ENCODE measurements around the gene SLC22A7. TPM values are rescaled to one million over a fixed set of nuclear protein-coding genes. Genes with fewer than 3 reads are reported as not detected.

The SLC22A7 gene
- total and polyA plus RNA-seq, 2 donors from 2014 or later: 2.0 to 34.8 TPM

- H3K27me3 ChIP-seq (ENCODE audit: control insufficient read depth, insufficient read depth, low read length): no peaks in the 10 kb centered on the region
- no peak for FAIRE-seq
- no peaks in the 10 kb centered on the region for H3K36me3 ChIP-seq (ENCODE audit: control insufficient read depth in 2 of 3, insufficient read depth in 3 of 3, low read length in 3 of 3)
- no peak overlapping the region for H3K4me3 ChIP-seq (ENCODE audit: low read length in 3 of 3)
- intact Hi-C loops (cut with DNase I): no loop called here
- peaks cover 0 to 2% (median 0%) of the 10 kb centered on the region in 3 donors for H3K4me1 ChIP-seq (ENCODE audit: control insufficient read depth in 2 of 3, insufficient read depth in 2 of 3, low read depth in 1 of 3, low read length in 3 of 3)
- H3K9me3 ChIP-seq (ENCODE audit: control insufficient read depth in 2 of 3, insufficient read depth in 1 of 3, low read length in 3 of 3): no peaks in the 10 kb centered on the region
- no peak overlapping the region for H3K27ac ChIP-seq (ENCODE audit: low read depth in 2 of 2, low read length in 2 of 2)
- no peak overlapping the region for H3K9ac ChIP-seq (ENCODE audit: low read length in 3 of 3)
- TF ChIP-seq CTCF (IDR thresholded peaks at IDR 0.05; ENCODE audit: borderline replicate concordance, extremely low read depth, insufficient read depth): no peak
- DNase-seq: no peak
These were observed 14.2 kb upstream of the SLC22A7 start for GRCh38 chr6:43283905-43284304.

- Histone ChIP-seq H3K4me1 (ENCODE audit: control insufficient read depth in 2 of 3, insufficient read depth in 2 of 3, low read depth in 1 of 3, low read length in 3 of 3) (no peaks in the 10 kb centered on the region), H3K36me3 (ENCODE audit: control insufficient read depth in 2 of 3, insufficient read depth in 3 of 3, low read length in 3 of 3) (no peaks in the 10 kb centered on the region), H3K9ac (ENCODE audit: low read length in 3 of 3) (no peak overlapping the region), H3K27ac (ENCODE audit: low read depth in 2 of 2, low read length in 2 of 2) (no peak overlapping the region), H3K27me3 (ENCODE audit: control insufficient read depth, insufficient read depth, low read length) (no peaks in the 10 kb centered on the region), H3K9me3 (ENCODE audit: control insufficient read depth in 2 of 3, insufficient read depth in 1 of 3, low read length in 3 of 3) (no peaks in the 10 kb centered on the region), H3K4me3 (ENCODE audit: low read length in 3 of 3) (no peak overlapping the region)
- TF ChIP-seq CTCF (IDR thresholded peaks at IDR 0.05; ENCODE audit: borderline replicate concordance, extremely low read depth, insufficient read depth): no peak
- FAIRE-seq (no peak), DNase-seq (peak in 2 of 5 donors; percentile 31 to 60)
- intact Hi-C loops (cut with DNase I): no loop called here
These were observed 12.9 kb upstream of the SLC22A7 start for GRCh38 chr6:43284991-43285781.

GRCh38 chr6:43285832-43286231 lies 12.2 kb upstream of the SLC22A7 start:
- TF ChIP-seq CTCF (IDR thresholded peaks at IDR 0.05; ENCODE audit: borderline replicate concordance, extremely low read depth, insufficient read depth): no peak
- intact Hi-C loops (cut with DNase I): no loop called here
- Histone ChIP-seq H3K36me3 (ENCODE audit: control insufficient read depth in 2 of 3, insufficient read depth in 3 of 3, low read length in 3 of 3) (no peaks in the 10 kb centered on the region), H3K4me1 (ENCODE audit: control insufficient read depth in 2 of 3, insufficient read depth in 2 of 3, low read depth in 1 of 3, low read length in 3 of 3) (no peaks in the 10 kb centered on the region), H3K27me3 (ENCODE audit: control insufficient read depth, insufficient read depth, low read length) (no peaks in the 10 kb centered on the region), H3K4me3 (ENCODE audit: low read length in 3 of 3) (no peak overlapping the region), H3K9ac (ENCODE audit: low read length in 3 of 3) (no peak overlapping the region), H3K27ac (ENCODE audit: low read depth in 2 of 2, low read length in 2 of 2) (no peak overlapping the region), H3K9me3 (ENCODE audit: control insufficient read depth in 2 of 3, insufficient read depth in 1 of 3, low read length in 3 of 3) (no peaks in the 10 kb centered on the region)
- DNase-seq (peak in 1 of 5 donors; percentile 52), FAIRE-seq (no peak)
